H1 (cell line): ENCODE measurements around the gene FKBP1B. TPM values are rescaled to one million over a fixed set of nuclear protein-coding genes. Genes with fewer than 3 reads are reported as not detected.
"Not testable (repeated sequence)": the region's sequence is repeated elsewhere in the genome, so short reads cannot be mapped to it uniquely, and the experiment has no call there.

Source experiments
- CTCF ChIA-PET: fragments of 300-600 bp; sonication (Branson Sonifier 250); formaldehyde crosslinking; loops from one replicate; lab custom pipeline; 2021; ENCODE audit not compliant: partially characterized antibody; lab: Charles Lee
- POLR2A ChIA-PET: fragments of 300-600 bp; sonication (Branson Sonifier 250); formaldehyde crosslinking; loops from one replicate; lab custom pipeline; 2021; ENCODE audit warnings: inconsistent platforms; ENCODE audit not compliant: partially characterized antibody; lab: Charles Lee
- DNase-seq, 2 experiments: peaks; one replicate each; pipeline versions ENCODE4 v3.0.0 to v3.0.0-alpha.2; 2010 to 2022; ENCODE audit warnings: low spot score in 2 of 2, low read depth in 1 of 2, mixed read lengths in 1 of 2
- FAIRE-seq: peaks from 2 replicates; lab custom pipeline; 2011; peaks lifted over from hg19 to GRCh38; lab: Jason Lieb, UNC
- H2AFZ ChIP-seq: 2 replicates; pipeline ENCODE4 v1.8.1; 2012; ENCODE audit warnings: low read length, inconsistent platforms
- H2AK5ac ChIP-seq: 2 replicates; pipeline ENCODE4 v1.6.1; 2013; ENCODE audit warnings: low read depth, low read length
- H2BK120ac ChIP-seq: replicated peaks from 2 replicates; pipeline ENCODE3; 2013; ENCODE audit warnings: low read depth, low read length, inconsistent platforms
- H2BK12ac ChIP-seq: 2 replicates; pipeline ENCODE4 v1.6.1; 2013; ENCODE audit warnings: low read depth, low read length
- H2BK15ac ChIP-seq: 2 replicates; pipeline ENCODE4 v1.6.1; 2013; ENCODE audit warnings: low read length
- H2BK20ac ChIP-seq: 2 replicates; pipeline ENCODE4 v1.6.1; 2013; ENCODE audit warnings: low read length
- H2BK5ac ChIP-seq: 2 replicates; pipeline ENCODE4 v1.6.1; 2013; ENCODE audit warnings: low read depth, low read length
- H3K14ac ChIP-seq: 2 replicates; pipeline ENCODE4 v1.6.1; 2013; ENCODE audit warnings: inconsistent platforms; ENCODE audit not compliant: insufficient read length
- H3K18ac ChIP-seq: 2 replicates; pipeline ENCODE4 v1.6.1; 2013; ENCODE audit warnings: low read length; ENCODE audit errors: extremely low read depth
- H3K23ac ChIP-seq: 2 replicates; pipeline ENCODE4 v1.6.1; 2013; ENCODE audit warnings: inconsistent platforms; ENCODE audit not compliant: insufficient read length
- H3K23me2 ChIP-seq: 2 replicates; pipeline ENCODE4 v1.6.1; 2013; ENCODE audit warnings: low read depth, low read length
- H3K27ac ChIP-seq: 2 replicates; pipeline ENCODE4 v1.6.1; 2011; ENCODE audit warnings: low read depth, low read length, inconsistent platforms
- H3K27me3 ChIP-seq, 4 experiments: replicated peaks in 1 of 4; 1 replicate in 1 of 4; 2 replicates in 3 of 4; pipeline versions ENCODE4 v1.6.1 to v1.8.1; 2011 to 2013; ENCODE audit warnings: low read length in 3 of 4, mild to moderate bottlenecking in 3 of 4, inconsistent platforms in 2 of 4, mixed read lengths in 2 of 4, moderate library complexity in 1 of 4; ENCODE audit not compliant: control insufficient read depth in 3 of 4, insufficient read depth in 3 of 4; ENCODE audit errors: extremely low read depth in 1 of 4
- H3K36me3 ChIP-seq, 4 experiments: 2 replicates each; pipeline versions ENCODE4 v1.6.1 to v1.8.1; 2011 to 2013; ENCODE audit warnings: mild to moderate bottlenecking in 4 of 4, low read length in 3 of 4, moderate library complexity in 2 of 4, control low read depth in 1 of 4, inconsistent platforms in 1 of 4; ENCODE audit not compliant: insufficient read depth in 4 of 4, control insufficient read depth in 2 of 4
- H3K4ac ChIP-seq: replicated peaks from 2 replicates; pipeline ENCODE3; 2013; ENCODE audit warnings: low read length, low read depth, mixed read lengths, inconsistent platforms; ENCODE audit not compliant: insufficient read length
- H3K4me1 ChIP-seq, 4 experiments: replicated peaks in 1 of 4; 1 replicate in 1 of 4; 2 replicates in 3 of 4; pipeline versions ENCODE4 v1.6.1 to v1.8.1; 2011 to 2013; ENCODE audit warnings: low read length in 3 of 4, inconsistent platforms in 2 of 4, mixed read lengths in 1 of 4; ENCODE audit not compliant: insufficient read depth in 4 of 4, control insufficient read depth in 3 of 4
- H3K4me2 ChIP-seq, 2 experiments: 2 replicates each; pipeline versions ENCODE4 v1.6.1 to v1.8.1; 2011 to 2013; ENCODE audit warnings: low read depth in 2 of 2, low read length in 2 of 2, control low read depth in 1 of 2, inconsistent platforms in 1 of 2, mild to moderate bottlenecking in 1 of 2; ENCODE audit not compliant: insufficient read depth in 1 of 2
- H3K4me3 ChIP-seq, 4 experiments: fragments of 200-600, 300-600 bp in 1 of 4; sonication (generic), shearing (Covaris generic), sonication (Bioruptor Twin) in 1 of 4; 2 replicates each; pipeline versions ENCODE4 v1.5.1 to v1.8.1; 2011 to 2016; ENCODE audit warnings: low read length in 4 of 4, low read depth in 3 of 4, control low read depth in 2 of 4, inconsistent platforms in 2 of 4, mild to moderate bottlenecking in 2 of 4, mixed read lengths in 1 of 4, moderate library complexity in 1 of 4; ENCODE audit not compliant: insufficient read depth in 2 of 4; ENCODE audit errors: extremely low read depth in 1 of 4
- H3K56ac ChIP-seq: replicated peaks from 2 replicates; pipeline ENCODE3; 2013; ENCODE audit warnings: low read depth, mild to moderate bottlenecking, mixed read lengths, low read length, inconsistent platforms; ENCODE audit not compliant: insufficient read length
- H3K79me1 ChIP-seq: 2 replicates; pipeline ENCODE4 v1.6.1; 2013; ENCODE audit warnings: low read depth, low read length, control low read depth
- H3K79me2 ChIP-seq, 2 experiments: 2 replicates each; pipeline versions ENCODE4 v1.6.1 to v1.8.1; 2012 to 2013; ENCODE audit warnings: low read length in 2 of 2, mild to moderate bottlenecking in 2 of 2, inconsistent platforms in 1 of 2; ENCODE audit not compliant: insufficient read depth in 2 of 2, control insufficient read depth in 1 of 2
- H3K9ac ChIP-seq, 4 experiments: replicated peaks in 1 of 4; 1 replicate in 1 of 4; 2 replicates in 3 of 4; pipeline versions ENCODE4 v1.6.1 to v1.8.1; 2011 to 2013; ENCODE audit warnings: low read depth in 3 of 4, low read length in 3 of 4, control low read depth in 2 of 4, mild to moderate bottlenecking in 2 of 4, moderate library complexity in 2 of 4, inconsistent platforms in 1 of 4; ENCODE audit errors: extremely low read depth in 1 of 4
- H3K9me3 ChIP-seq, 2 experiments: 2 replicates each; pipeline versions ENCODE4 v1.6.1 to v1.8.1; 2012 to 2013; ENCODE audit warnings: mild to moderate bottlenecking in 2 of 2, moderate library complexity in 2 of 2, control low read depth in 1 of 2, inconsistent platforms in 1 of 2, low read depth in 1 of 2, low read length in 1 of 2, mixed read lengths in 1 of 2; ENCODE audit not compliant: insufficient read depth in 2 of 2
- H4K20me1 ChIP-seq, 2 experiments: replicated peaks in 1 of 2; 2 replicates each; pipeline versions ENCODE3 to v1.8.1; 2011 to 2013; ENCODE audit warnings: inconsistent platforms in 2 of 2, low read length in 2 of 2, mild to moderate bottlenecking in 1 of 2; ENCODE audit not compliant: insufficient read depth in 2 of 2, control insufficient read depth in 1 of 2
- H4K5ac ChIP-seq: 2 replicates; pipeline ENCODE4 v1.6.1; 2013; ENCODE audit warnings: low read length, low read depth, mixed read lengths, inconsistent platforms; ENCODE audit not compliant: insufficient read length
- H4K8ac ChIP-seq: 2 replicates; pipeline ENCODE4 v1.8.0; 2013; ENCODE audit warnings: mild to moderate bottlenecking, moderate library complexity, low read length, inconsistent platforms; ENCODE audit not compliant: insufficient read depth; ENCODE audit errors: extremely low read depth
- H4K91ac ChIP-seq: replicated peaks from 2 replicates; pipeline ENCODE3; 2013; ENCODE audit warnings: low read length, mixed read lengths, inconsistent platforms; ENCODE audit not compliant: insufficient read length
- CBX8 ChIP-seq: fragments of 300-800, 300-1000 bp; sonication (generic); IDR thresholded peaks from 2 replicates; pipeline ENCODE4 v1.7.1; 2016; ENCODE audit warnings: low read depth, low read length, borderline replicate concordance
- HDAC6 ChIP-seq: IDR thresholded peaks from one replicate; pipeline ENCODE4 v1.7.1; 2012; ENCODE audit warnings: low read depth, mild to moderate bottlenecking, inconsistent platforms, low read length, moderate library complexity
- KDM1A ChIP-seq: fragments of 200-600, 300-600 bp; sonication (generic); IDR thresholded peaks from 2 replicates; pipeline ENCODE4 v1.7.1; 2016; ENCODE audit warnings: mild to moderate bottlenecking, low read length, borderline replicate concordance
- MAFK ChIP-seq: IDR thresholded peaks from 2 replicates; pipeline ENCODE4 v1.6.1; 2012; ENCODE audit warnings: low read depth, mild to moderate bottlenecking, improper control_type of control experiment, low read length
- SAP30 ChIP-seq: fragments of 300-600 bp; sonication (generic); IDR thresholded peaks from 2 replicates; pipeline ENCODE4 v1.7.1; 2012; ENCODE audit warnings: low read length, moderate library complexity, mild to moderate bottlenecking, inconsistent platforms; ENCODE audit not compliant: insufficient read depth, insufficient replicate concordance
- USF2 ChIP-seq: IDR thresholded peaks from 2 replicates; pipeline ENCODE4 v1.6.1; 2011; ENCODE audit warnings: low read length, improper control_type of control experiment
- YY1 ChIP-seq: IDR thresholded peaks from 2 replicates; pipeline ENCODE4 v1.6.1; 2011; ENCODE audit warnings: low read depth, mild to moderate bottlenecking, low read length
- WGBS, 2 experiments: shearing (Covaris generic) in 1 of 2; methylation state at CpG; one replicate each; pipeline versions ENCODE4 v1.1.6 to v1.1.7; 2013 to 2015; ENCODE audit warnings: low lambda C conversion rate in 2 of 2, mixed read lengths in 2 of 2, inconsistent platforms in 1 of 2, low coverage in 1 of 2, missing lambda C conversion rate in 1 of 2; ENCODE audit not compliant: insufficient replicate concordance in 2 of 2, insufficient coverage in 1 of 2, insufficient read length in 1 of 2; ENCODE audit errors: extremely low coverage in 1 of 2, missing lambda C conversion rate in 1 of 2; 5-methylcytosine and 5-hydroxymethylcytosine counted together
- polyA plus RNA-seq, 7 experiments: library from polyadenylated mRNA; depleted of rRNA in 3 of 7; stranded (reverse) in 5 of 7; unstranded in 2 of 7; fragments of >200 nt in 5 of 7; fragments of 200-250 nt in 2 of 7; gene quantifications; 1 replicate in 5 of 7; 2 replicates in 1 of 7; 4 replicates in 1 of 7; pipeline versions ENCODE4 v1.2.1 to v1.2.3, GENCODE V29; 2011 to 2013; ENCODE audit warnings: missing spikeins in 2 of 7, mixed read lengths in 2 of 7
- total RNA-seq: library from RNA; stranded (reverse); fragmentation: NEBNext Ultra II Directional; extraction: Animal tissue kit (Norgen Biotek cat#: 25700); gene quantifications from 2 replicates; pipeline ENCODE4 v1.2.1, GENCODE V29; 2021

Gene FKBP1B
- total and polyA plus RNA-seq, 2 of the 8 experiments (the other 6 are each of a cell fraction or from before 2014, with no cell fraction given): 50.8 to 151 TPM

- TF ChIP-seq SAP30 (no peak), CBX8 (no peak), HDAC6 (no peak), MAFK (no peak), USF2 (no peak), YY1 (no peak), KDM1A (no peak)
- TF ChIP-seq, all 59 proteins: peak for 0
Measured at GRCh38 chr2:24012521-24013188, 36.9 kb upstream of the FKBP1B start (continued).

GRCh38 chr2:24014902-24015301, 34.6 kb upstream of the FKBP1B start:
- not testable (repeated sequence) for DNase-seq, H3K4me3 ChIP-seq, H3K18ac ChIP-seq, H3K9ac ChIP-seq, H4K5ac ChIP-seq, FAIRE-seq, H3K36me3 ChIP-seq, H2BK120ac ChIP-seq, H3K56ac ChIP-seq, H4K20me1 ChIP-seq, H2BK12ac ChIP-seq, H2BK5ac ChIP-seq, H3K23me2 ChIP-seq, H3K27ac ChIP-seq, H4K91ac ChIP-seq, H3K9me3 ChIP-seq, H3K79me1 ChIP-seq, H2BK20ac ChIP-seq, H2AK5ac ChIP-seq, H3K4ac ChIP-seq, H2BK15ac ChIP-seq, H2AFZ ChIP-seq, H3K79me2 ChIP-seq, H3K27me3 ChIP-seq, H3K14ac ChIP-seq, H3K4me2 ChIP-seq, H4K8ac ChIP-seq, H3K23ac ChIP-seq
- CTCF ChIA-PET: interaction anchor here (0.7 to 1.4 kb wide), 5 partner anchors 25 to 89 kb away, joined by 3 to 4 read pairs (median 4); partner anchors contain the start of gene ATAD2B
- peaks cover 0 to 35% (median 10%) of the 10 kb centered on the region in 4 experiments; a peak in 5 of 7 replicates for H3K4me1 ChIP-seq
- WGBS, 2 experiments: 85% methylated on average over 6 of the region's 6 CpGs; no CpG with 5 or more reads in 1 of the 2 experiments
- POLR2A ChIA-PET: interaction anchor here (0.8 to 2.3 kb wide), 5 partner anchors 9 to 325 kb away, joined by 3 to 9 read pairs (median 4); partner anchors contain the start of gene ATAD2B
